NCI-H446 treated with DMSO at 0.1 percent for 48 hours (cell line): ENCODE measurements around the gene NBAS.
A peak's percentile ranks its signal among the peaks of the same experiment; 100 is the strongest.

ENCODE experiments used
- DNase-seq: peaks from one replicate; lab custom pipeline; 2025; lab: John Stamatoyannopoulos, UW

The NBAS gene

DNA sequence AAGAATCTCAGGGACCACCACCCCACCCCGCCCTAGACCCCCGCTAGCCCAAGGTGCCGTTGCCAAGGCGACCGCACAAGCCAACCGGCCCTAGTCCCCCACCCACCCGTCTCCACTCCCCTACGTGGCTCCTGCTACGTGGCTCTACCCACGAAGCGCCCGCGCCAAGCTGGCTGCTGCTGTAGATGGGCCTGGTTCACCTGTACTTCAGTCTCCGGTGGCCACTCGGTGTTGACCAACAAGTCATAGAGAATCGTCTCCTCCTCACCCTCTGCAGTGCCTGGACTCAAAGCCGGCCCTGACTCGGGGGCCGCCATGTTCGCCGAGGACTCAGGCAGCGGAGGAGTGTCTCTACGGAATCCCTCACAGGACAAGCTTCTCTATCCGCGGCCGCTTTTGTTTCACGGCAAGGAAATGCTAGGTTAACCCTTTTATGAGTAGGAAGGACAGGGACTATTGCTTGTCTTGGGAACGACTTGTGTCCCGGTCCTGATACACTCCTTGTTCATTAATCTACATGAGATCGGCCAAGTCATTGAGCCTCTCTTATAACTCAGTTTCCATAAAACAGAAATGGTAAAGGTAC is at the start of gene NBAS:
TSS of gene NBAS (minus strand) at position 347 of the 586 bp plus-strand sequence. CDS start at position 317, 30 bp downstream.
- peak; percentile 69 for DNase-seq

DNA sequence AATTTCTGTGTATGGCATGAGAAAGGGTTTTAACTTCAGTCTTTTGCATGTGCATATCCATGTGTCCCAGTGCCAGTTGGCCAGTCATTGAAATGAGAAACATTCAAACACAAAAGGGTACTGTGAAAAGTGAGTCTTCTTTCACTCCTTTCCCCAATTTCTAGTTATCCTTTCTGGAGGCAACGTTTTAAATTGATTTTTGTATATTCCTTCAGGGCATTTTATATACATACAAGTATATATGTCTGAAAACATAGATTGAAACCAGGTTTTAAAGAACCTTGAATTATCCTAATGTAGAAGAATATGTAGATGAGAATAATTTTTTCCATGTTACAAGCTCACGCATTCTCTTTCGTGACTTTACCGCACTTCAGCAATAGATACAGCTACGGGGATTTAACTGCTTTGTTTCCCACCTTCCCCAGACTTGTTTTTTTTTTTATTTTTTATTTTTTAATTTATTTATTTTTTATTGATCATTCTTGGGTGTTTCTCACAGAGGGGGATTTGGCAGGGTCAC is 49.4 kb upstream of the NBAS start:
- no peak for DNase-seq

DNA sequence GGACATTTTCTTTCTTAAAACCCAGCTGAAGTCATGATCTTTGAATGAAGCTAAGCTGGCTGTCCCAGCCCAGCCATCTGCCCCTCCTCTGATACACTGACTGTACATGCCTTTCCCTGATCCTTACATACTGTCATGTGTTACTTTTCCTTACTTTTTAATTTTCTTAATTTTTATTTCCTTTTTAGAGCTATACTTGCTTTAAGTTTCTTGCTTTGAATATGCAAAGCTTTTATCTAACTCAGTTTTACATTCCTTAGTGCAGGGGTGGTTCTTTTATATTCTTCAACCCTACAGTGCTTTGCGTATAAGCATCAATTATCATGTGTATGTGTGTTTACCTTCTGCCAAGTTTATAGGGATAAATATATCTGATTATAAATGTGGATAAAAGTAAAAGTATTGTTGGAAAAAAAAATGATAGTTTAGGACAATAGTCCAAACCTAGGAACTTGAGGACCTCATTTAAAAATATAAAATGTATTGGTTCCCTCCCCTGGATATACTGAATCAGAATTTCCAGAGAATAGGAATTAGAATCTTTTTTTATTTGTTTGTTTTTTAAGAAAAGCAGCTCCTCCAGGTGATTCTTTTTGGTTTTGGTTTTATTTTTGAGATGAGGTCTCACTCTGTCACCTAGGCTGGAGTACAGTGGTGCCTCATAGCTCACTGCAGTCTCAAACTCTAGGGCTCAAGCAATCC is 48.4 kb upstream of the NBAS start:
- DNase-seq = no peak

DNA sequence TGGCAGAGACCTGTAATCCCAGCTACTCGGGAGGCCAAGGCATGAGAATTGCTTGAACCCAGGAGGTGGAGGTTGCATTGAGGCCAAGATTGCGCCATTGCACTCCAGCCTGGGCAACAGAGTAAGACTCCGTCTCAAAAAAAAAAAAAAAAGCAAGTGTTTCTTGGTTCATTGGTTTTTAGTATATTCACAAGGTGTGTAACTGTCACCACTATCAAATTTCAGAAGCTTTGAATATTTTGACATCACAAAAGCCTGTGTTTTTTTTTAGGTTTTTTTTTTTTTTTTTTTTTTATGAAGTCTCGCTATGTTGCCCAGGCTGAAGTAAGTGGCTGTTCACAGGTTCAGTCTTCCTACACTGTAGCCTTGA is 47.2 kb upstream of the NBAS start:
- DNase-seq = no peak

DNA sequence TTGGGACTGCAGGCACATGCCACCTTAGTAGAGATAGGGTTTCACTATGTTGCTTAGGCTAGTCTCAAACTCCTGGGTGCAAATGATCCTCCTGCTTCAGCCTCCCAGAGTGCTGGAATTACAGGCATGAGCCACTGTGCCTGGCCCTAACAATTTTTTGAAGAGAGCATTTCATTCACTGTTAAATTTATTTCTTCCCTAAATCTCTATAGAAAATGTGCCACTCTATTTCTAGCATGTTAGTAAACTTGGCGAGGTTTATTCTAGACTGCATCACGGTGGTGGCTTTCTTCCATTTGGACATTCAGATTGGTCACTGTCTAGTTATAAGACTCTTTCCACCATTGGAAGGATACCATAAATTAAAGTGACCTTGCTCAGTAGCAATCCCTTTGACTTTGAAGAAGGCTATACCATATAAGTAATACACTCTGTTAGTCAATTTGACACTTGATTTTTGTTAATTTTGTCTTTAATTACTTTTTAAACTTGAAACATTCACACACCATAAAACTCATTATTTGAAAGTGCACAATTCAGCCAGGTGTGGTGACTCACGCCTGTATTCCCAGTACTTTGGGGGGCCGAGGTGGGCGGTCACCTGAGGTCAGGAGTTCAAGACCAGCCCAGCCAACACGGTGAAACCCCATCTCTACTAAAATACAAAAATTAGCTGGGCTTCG is 46.7 kb upstream of the NBAS start:
- no peak for DNase-seq

DNA sequence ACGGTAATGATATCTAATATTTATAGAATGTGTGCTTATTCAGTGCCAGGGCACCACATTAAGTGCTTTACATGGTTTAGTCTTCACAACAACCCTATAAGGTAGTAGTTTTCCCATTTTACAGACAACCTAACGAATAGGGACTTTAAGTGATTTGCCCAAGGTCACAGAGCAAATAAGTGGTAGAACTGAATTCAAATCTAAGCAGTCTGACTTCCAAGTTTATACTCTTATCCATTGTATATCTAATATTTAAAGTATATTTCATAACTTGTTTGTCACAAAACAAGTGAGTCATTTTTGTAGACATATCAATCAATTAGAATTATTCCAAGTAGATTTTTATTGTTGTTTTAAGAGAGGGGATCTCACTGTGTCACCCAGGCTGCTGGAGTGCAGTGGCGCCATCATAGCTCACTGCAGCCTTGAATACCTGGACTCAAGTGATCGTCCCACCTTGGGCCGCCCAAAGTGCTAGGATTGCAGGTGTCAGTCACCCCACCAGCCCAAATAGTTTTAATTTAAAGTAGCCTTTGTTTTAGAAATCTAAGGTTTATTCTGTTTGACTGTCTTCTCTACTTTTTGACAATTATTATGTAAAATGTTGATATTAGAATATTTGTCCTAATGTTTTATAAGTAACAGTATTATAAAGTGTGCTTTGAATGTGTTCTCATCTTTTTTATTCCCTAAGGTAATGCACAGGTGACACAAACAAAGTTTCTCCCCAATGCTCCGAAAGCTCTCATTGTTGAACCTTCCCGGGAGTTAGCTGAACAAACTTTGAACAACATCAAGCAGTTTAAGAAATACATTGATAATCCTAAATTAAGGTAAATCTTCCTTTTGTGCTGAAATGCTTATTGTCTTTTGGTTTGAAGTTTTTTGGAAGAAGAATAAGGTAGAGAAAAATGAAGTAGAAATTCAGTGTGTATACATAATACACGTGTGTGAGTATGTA is 45.6 kb upstream of the NBAS start:
- DNase-seq = no peak

DNA sequence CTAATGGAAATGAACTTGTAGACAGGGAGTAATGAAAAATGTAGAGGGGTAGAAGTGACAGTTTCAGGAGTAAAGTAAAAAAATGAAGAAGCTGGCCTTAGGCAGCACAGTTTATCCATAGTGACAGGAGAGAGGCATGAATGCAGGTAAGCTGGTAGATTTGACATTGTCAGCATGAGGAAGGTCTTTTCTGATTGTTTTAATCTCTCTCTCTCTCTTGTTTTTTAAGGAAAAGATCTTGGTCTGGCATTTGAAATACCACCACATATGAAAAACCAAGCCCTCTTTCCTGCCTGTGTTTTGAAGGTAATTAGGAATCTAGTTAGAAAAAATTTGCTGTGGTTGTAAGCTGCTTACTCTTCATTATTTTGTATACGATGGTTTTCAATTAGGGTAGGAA is 44.6 kb upstream of the NBAS start:
- no peak for DNase-seq

DNA sequence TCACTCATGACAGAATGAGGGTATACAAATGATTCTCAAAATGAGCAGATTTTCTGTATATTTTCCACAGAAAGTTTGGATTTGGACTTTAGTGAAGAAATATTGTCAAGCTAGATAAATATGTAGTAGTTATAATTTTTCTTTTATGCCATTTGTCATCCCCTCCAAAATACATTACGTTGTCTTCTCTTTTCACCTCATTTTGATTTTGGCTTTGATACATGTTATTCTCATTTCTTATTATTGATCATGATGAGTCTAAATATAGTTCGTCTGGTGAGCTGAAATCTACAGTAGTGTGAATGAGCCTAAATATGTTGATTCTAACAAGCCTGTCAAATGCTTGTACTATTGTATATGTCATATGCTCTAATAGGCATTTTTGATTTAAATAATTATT is 42.8 kb upstream of the NBAS start:
- DNase-seq = no peak

DNA sequence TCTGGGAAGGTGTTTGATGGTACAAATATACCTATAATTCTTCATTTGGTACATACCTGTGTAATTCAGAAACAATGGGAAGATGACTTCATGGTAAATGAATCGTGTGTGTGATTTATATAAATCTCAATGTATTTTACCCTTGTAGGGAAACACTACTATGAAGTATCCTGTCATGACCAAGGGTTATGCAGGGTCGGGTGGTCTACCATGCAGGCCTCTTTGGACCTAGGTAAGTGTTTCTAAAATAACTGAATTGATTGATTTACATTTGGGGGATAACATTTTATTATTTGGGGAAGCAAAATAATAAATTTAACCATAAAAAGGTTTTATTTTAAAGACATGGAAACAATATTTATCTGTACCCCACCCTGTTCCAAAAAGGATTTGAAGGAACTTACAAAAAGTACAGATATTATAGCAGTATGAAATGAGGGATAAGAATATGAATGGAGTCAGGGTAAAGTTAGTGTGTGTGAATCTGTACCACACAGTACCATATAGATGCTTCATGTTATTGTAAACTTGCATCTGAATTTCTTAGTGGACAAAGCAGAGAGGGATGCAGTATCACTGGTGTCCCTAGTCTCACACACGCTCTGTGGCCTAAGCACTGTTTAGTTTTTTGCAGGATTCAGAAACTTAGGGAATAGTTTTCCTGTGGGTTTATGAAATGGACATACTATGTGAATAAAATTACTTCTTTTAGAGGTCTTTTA is 42.1 kb upstream of the NBAS start:
- DNase-seq = no peak

DNA sequence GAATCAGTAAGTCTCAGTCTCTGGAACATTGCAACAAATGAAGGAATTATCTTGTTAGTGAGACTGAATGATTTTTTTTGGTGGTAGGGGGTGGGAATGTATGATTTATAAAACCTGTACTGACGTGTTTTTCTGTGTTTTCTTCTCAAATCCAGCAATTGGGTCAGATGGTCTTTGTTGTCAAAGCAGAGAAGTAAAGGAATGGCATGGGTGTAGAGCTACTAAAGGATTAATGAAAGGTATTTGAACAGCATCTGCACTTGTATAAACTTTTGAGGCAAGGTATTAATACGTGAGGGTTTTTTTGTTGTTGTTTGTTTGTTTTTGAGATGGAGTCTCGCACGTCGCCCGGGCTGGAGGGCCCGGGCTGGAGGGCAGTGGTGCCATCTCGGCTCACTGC is 41.3 kb upstream of the NBAS start:
- DNase-seq = no peak

DNA sequence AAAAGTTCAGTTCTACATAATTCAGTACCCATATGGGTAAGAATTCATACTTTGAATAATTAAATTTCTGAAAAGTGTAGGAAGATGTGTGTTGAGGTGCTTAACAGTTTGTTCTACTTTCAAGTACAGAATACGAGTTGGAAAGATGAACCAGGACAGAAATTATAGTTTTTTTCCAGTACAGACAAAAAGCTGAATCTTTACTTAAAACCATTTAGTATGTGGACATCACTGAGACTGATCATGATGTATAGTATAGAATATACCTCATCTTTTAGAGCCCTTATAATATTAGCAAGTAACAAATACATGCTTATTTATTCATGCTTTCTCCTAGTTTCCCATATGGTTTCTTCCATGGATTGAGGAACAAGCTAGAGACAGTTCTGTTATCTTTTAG is 40.5 kb upstream of the NBAS start:
- DNase-seq = no peak

DNA sequence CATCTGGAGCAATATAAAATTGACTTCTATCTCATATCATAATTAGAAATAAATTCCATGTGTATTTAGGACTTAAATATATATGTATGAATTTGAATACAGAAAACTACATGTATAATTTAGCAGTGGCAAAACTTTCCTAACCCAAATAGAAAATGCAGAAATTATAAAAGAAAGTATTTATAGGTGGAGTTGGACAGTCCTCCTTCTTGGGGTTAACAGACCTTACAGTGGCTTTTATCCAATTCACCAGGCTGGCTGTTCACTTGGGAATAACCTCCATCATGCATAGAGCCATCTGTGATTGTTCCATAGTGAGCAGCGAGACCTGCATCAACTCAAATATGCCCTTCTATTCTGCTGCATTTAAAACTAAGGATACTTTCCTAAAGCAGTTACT is 38.9 kb upstream of the NBAS start:
- no peak for DNase-seq

DNA sequence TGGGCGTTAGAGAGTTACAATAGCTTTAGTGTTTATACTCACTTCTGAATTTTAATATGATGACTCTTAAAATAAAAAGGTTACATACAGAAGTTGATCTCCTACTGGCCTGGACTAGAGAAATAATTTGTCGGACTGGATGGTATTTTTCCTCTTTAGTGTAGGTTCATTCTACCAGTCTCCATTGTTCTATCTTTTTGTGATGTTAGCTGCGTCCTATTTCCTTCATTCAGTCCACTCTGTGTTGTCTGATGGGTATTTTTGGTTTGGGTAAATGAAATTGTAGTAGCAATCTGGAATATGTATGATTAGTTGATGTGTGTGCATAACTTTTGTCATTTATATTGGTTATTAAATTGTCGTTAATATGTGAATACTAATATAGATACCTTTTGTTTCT is 35.8 kb upstream of the NBAS start:
- no peak for DNase-seq

DNA sequence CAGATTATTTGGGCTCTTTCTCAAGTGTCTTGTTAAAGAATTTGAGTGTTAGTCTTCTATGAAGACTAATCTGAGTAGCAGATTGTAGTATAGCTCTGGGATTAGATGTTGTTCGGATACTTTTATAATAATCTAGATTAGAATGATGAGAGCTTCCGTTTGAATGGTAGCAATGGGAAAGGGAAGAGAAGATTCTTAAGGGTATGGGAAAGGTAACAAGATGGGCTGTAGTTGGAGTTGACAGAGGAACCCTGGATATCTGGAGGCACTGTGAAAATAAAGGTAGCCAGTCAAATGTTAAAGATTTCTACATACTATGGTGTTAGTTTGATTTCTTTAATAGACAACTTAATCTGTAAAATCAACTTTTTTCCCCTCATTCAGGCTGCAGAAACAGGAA is 35.2 kb upstream of the NBAS start:
- no peak for DNase-seq

DNA sequence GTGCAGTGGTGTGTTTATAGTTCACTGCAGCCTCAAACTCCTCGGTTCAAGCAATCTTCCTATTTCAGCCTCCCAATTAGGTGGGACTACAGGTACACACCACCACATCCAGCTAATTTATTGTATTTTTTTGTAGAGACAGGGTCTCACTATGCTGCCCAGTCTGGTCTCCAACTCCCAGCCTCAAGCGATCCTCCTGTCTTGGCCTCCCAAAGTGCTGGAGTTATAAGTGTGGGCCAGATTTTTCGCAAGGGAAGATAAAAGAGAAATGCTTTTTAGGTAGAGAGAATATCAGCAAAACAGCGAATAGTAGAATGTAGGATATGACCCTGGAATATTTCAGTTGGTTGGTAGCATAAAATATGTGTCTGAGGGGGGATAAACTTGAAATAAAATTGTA is 34.8 kb upstream of the NBAS start:
- no peak for DNase-seq

DNA sequence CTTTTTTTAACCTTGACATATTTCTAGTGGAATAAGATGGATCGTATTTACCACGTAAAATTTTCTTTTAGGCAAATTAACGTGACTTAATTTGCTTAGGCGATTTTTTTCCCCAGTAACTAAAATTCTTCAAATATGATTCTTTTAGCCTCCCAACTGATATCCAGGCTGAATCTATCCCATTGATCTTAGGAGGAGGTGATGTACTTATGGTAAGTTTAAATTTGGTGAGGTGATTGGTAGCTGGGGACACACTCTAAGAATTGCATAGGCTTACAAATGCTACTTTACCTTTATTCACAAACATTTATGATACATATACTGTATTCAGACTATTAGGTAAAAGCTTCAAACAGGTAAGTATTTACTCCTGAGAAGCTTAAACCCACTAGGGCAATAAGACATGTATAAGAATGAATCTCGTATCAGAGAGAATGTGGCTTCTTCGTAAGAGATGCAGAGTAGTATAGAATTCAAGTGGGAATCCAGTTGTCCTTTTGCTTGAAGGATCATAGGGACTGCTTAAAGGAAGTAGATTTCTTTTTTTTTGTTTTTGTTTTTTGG is 34.3 kb upstream of the NBAS start:
- DNase-seq = no peak

DNA sequence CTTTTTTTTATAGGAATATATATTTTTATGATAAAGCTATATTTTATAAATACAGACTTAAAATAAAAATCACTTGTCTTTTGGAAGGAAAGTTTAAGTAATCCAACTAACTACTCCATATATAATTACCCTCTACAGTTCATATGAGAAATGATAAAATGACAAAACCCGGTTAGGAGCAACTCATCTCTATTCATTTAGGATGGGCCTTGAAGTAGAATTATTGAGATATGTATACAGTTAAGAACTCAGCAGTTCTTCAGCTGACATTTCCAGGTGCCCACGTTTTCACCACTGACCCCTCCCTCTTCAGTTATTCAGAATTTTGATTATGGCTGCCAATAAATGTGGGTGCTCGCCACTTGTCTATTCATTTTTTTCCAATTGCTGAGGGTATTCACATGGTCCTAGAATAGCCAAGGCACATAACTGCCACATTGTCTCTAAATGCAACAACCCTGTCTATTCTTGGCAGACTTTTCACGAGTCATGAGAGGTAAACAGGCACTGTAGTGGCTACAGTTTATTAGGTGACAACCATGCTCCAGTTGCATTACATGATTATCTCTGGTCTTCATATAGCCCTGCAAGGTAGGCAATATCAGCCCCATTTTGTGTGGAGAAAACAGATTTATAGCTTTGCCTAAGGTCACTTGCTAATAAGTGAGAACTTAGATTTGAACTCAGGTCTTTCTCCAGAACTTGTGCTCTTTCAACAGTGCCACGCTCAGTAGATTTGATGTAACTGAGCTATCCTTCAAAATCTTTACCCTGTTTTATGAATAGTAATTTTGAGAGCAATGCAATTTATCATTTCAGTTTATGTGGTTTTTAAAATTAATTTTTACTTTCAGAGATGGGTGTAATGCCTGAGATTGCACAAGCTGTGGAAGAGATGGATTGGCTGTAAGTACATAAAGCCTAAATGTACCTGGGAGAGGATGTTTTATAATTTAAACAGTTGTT is 33.4 kb upstream of the NBAS start:
- DNase-seq = no peak

DNA sequence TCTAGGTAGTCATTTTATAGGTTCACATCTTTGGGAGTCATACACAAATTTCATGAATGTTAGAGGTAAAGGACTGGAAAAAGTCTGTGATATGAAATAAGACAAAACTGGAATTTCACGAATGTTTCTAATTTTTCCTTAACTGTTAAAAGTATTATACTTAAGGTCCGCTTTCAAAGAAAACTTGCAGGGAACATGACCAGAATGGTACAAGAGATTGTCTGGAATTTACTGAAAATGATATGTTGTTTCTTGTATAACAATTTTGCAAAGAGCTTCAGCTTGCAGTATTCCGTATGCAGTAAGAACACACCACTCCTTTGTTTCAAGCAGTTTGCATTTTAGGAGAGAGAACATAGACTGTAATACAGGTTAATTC is 32.2 kb upstream of the NBAS start:
- no peak for DNase-seq

DNA sequence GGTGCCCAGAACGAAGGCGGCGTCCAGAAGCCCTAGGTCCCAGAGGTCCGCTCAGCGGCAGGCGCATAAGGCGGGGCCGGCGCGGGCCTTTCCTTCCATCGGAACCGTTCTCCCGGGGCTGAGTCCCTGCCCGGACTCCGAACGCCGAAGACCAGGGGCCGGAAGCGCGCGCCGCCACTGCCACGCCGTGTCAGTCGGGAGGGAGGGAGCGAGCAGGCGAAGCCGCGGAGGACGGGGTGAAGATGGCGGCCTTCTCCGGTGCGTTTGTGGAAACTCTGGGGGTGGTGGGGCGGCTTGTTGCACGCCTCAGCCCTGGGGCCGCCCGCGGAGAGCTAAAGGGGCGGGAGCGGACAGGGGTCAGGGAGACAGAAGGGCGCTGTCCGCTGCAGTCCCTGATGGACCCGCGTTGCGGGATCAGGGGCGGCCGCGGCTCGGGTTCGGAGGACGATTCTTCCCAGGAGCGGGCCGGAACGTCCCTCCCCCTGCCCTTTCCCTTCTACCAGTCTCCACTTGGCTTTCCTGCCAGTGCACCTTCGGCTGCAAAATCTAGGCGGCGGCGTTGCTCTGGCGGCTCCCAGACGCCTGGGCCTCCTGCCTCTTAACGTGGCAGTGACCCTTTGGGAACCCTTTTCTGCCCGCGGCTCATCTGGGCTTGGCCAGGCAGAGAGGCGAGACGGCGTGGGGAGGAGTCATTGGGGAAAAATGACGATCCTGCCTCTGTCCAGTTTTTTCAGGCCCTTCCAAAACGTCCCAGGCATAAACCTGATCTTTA is 30.7 kb upstream of the NBAS start, which contains the start of gene DDX1:
TSS of gene DDX1 (plus strand) at position 177 of the 772 bp plus-strand sequence. CDS start at position 243, 66 bp downstream.
- peak; percentile 60 for DNase-seq
